ENCODE data around the gene AVL9. TPM values are rescaled to one million over a fixed set of nuclear protein-coding genes. Genes with fewer than 3 reads are reported as not detected.

Gene AVL9
- total and polyA plus RNA-seq, 9 of the 15 experiments (the other 6 are each of a cell fraction or from before 2014, with no cell fraction given), result 6.4 to 66.2 (median 30.1) TPM

GRCh38 chr7:32495298-32496051 is at the start of gene AVL9 (continued):
- no peak for TF ChIP-seq CHD7 (IDR thresholded peaks at IDR 0.05; ENCODE audit: low read depth, low read length)
- TF ChIP-seq RBM25 (IDR thresholded peaks at IDR 0.05; ENCODE audit: low read depth, low read length, severe bottlenecking), result no peak
- TF ChIP-seq ZNF398 (CRISPR knock-in tag; IDR thresholded peaks at IDR 0.05), result no peak
- TF ChIP-seq TBL1XR1 (IDR thresholded peaks at IDR 0.05; ENCODE audit: low read length in 2 of 2), result peak in 1 of 2 experiments; percentile 28; a peak in 1 of 4 replicates
- peak; percentile 68; the same call in 1 of the 2 replicates for TF ChIP-seq ZNF431 (CRISPR knock-in tag; IDR thresholded peaks at IDR 0.05)
- peak; percentile 75; the same call in 1 of the 2 replicates for TF ChIP-seq ZBTB1 (CRISPR knock-in tag; IDR thresholded peaks at IDR 0.05; ENCODE audit: borderline replicate concordance, low read depth)
- TF ChIP-seq SIN3B (IDR thresholded peaks at IDR 0.05; ENCODE audit: low read depth), result 0 out of 2 replicates have a peak, but pooled peaks have one; percentile 31
- peak; percentile 15 for TF ChIP-seq E2F8 (IDR thresholded peaks at IDR 0.05; ENCODE audit: low read depth, partially characterized antibody)
- TF ChIP-seq NELFE (IDR thresholded peaks at IDR 0.05; ENCODE audit: insufficient read depth, insufficient read length), result no peak
- TF ChIP-seq RB1 (IDR thresholded peaks at IDR 0.05; ENCODE audit: low read depth), result peak; percentile 84

All from K562 (cell line).